Measurements from ENCODE around the gene SFMBT1.

DNA sequence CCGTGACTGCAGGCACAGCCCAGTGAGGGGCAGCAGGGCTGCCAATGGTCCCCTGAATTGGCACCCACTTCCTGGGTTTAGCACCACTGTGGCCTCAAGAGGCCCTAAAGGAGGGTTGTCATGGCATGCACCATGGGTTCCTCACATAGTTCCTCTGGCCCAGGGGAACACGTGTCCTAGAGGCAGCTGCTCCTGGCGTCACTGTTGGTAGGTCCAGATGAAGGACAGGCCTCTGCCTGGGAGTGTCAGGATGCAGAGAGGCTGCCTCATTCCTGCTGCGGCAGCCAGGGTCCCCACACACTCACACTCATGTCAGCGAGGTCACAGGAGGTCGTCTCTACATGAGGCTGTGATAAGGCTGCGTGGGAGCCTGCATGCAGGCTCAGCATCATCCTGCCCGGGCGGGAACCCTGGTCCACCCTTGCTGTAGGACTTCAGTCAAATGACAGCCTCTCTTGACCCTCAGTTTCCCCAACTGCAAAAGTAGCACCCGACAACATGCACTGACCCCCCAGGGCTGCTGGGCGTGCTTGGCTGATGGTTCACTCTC, 26.1 kb upstream of the SFMBT1 start:
- TF ChIP-seq, protein P1, sequence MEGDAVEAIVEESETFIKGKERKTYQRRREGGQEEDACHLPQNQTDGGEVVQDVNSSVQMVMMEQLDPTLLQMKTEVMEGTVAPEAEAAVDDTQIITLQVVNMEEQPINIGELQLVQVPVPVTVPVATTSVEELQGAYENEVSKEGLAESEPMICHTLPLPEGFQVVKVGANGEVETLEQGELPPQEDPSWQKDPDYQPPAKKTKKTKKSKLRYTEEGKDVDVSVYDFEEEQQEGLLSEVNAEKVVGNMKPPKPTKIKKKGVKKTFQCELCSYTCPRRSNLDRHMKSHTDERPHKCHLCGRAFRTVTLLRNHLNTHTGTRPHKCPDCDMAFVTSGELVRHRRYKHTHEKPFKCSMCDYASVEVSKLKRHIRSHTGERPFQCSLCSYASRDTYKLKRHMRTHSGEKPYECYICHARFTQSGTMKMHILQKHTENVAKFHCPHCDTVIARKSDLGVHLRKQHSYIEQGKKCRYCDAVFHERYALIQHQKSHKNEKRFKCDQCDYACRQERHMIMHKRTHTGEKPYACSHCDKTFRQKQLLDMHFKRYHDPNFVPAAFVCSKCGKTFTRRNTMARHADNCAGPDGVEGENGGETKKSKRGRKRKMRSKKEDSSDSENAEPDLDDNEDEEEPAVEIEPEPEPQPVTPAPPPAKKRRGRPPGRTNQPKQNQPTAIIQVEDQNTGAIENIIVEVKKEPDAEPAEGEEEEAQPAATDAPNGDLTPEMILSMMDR (conservative IDR thresholded peaks at IDR 0.05; ENCODE audit: low read depth, low read length) = no peak
- TF ChIP-seq EZH2 (IDR thresholded peaks at IDR 0.05; ENCODE audit: borderline replicate concordance, low read depth, low read length, poor library complexity, severe bottlenecking) = no peak
